DMS153 treated with DMSO at 0.1 percent for 48 hours (cell line): Measurements from ENCODE around the gene RASSF6.
A peak's percentile ranks its signal among the peaks of the same experiment; 100 is the strongest.
"Not testable (repeated sequence)": the region's sequence is repeated elsewhere in the genome, so short reads cannot be mapped to it uniquely, and the experiment has no call there.

Experiments
- DNase-seq: peaks from one replicate; lab custom pipeline; 2025; ENCODE audit not compliant: unreplicated experiment; lab: John Stamatoyannopoulos, UW

The RASSF6 gene

GRCh38 chr4:73612032-73612431, 8.2 kb downstream of the RASSF6 start:
- no peak for DNase-seq

GRCh38 chr4:73609706-73610105, 10.5 kb downstream of the RASSF6 start:
- no peak for DNase-seq

GRCh38 chr4:73608689-73609594, 11.3 kb downstream of the RASSF6 start:
- peak; percentile 51 for DNase-seq

GRCh38 chr4:73607375-73608033, 12.7 kb downstream of the RASSF6 start:
- DNase-seq: no peak

GRCh38 chr4:73606465-73606974, 13.7 kb downstream of the RASSF6 start:
- peak; percentile 94 for DNase-seq

GRCh38 chr4:73603854-73604584, 16.2 kb downstream of the RASSF6 start:
- DNase-seq: no peak

GRCh38 chr4:73603271-73603710, 16.9 kb downstream of the RASSF6 start:
- DNase-seq: no peak

- no peak for DNase-seq
These were observed 19.3 kb downstream of the RASSF6 start for GRCh38 chr4:73600954-73601353.

GRCh38 chr4:73599182-73599581, 21.1 kb downstream of the RASSF6 start:
- no peak for DNase-seq

- DNase-seq: no peak
These were observed 22.6 kb downstream of the RASSF6 start for GRCh38 chr4:73597594-73597993.

GRCh38 chr4:73597183-73597582, 23.1 kb downstream of the RASSF6 start:
- DNase-seq: not testable (repeated sequence)

- no peak for DNase-seq
These were observed 24.2 kb downstream of the RASSF6 start for GRCh38 chr4:73596001-73596400.

- no peak for DNase-seq
These were observed 26.5 kb downstream of the RASSF6 start for GRCh38 chr4:73593631-73594241.

- peak; percentile 86 for DNase-seq
These were observed 30.1 kb downstream of the RASSF6 start for GRCh38 chr4:73589887-73590801.

- DNase-seq: no peak
These were observed 30.9 kb downstream of the RASSF6 start for GRCh38 chr4:73589261-73589847.

GRCh38 chr4:73588613-73589012, 31.6 kb downstream of the RASSF6 start:
- DNase-seq: no peak

- DNase-seq: no peak
These were observed 33.6 kb downstream of the RASSF6 start for GRCh38 chr4:73586666-73587065.

GRCh38 chr4:73586040-73586439, 34.2 kb downstream of the RASSF6 start:
- no peak for DNase-seq

GRCh38 chr4:73585345-73585744, 34.9 kb downstream of the RASSF6 start:
- DNase-seq: no peak
